Pons (tissue), 1 donor: ENCODE results near the gene TRAF7.
"Not testable (repeated sequence)": the region's sequence is repeated elsewhere in the genome, so short reads cannot be mapped to it uniquely, and the experiment has no call there.

Experiments used
- DNase-seq: peaks from one replicate; pipeline ENCODE4 v3.0.0-alpha.2; 2016; ENCODE audit warnings: low spot score

The TRAF7 gene

DNA sequence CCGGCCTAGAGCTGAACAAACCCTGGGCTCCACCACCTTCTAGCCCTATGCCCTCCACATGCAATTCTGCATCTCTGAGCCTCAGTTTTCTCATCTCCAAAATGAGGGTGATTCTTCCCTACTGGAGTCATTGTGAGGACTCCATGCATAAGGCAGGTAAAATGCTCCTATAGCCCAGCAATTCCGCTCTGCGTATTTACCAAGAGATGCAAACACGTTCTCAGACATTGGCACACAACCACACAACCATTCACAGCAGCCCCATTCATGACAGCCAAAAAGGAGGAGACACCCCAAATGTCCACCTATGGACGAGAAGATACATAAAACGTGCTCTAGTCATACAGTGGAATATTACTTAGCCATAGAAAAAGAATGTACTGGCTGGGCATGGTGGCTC, 44.7 kb downstream of the TRAF7 start:
- no peak for DNase-seq

DNA sequence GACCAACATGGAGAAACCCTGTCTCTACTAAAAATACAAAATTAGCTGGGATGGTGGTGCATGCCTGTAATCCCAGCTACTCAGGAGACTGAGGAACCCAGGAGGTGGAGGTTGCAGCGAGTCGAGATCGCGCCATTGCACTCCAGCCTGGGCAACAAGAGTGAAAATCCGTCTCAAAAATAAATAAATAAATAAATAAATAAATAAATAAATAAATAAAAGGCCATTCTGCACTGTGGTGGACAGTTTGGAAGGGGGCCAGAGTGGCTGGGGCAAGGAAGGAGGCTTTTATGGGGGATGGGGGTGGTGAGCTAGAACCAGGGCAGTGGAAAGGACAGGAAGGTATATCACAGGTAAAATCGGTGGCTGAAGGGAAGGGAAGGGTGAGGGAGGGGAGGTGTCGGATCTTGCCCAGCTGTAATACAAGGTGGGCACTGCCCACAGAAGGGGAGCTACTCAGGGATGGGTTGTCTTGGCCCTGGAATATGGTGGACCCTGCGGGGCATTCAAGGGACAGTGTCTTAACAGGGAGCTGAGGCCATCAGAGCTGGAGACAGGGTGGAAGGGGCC, 47.6 kb downstream of the TRAF7 start:
- DNase-seq = not testable (repeated sequence)

DNA sequence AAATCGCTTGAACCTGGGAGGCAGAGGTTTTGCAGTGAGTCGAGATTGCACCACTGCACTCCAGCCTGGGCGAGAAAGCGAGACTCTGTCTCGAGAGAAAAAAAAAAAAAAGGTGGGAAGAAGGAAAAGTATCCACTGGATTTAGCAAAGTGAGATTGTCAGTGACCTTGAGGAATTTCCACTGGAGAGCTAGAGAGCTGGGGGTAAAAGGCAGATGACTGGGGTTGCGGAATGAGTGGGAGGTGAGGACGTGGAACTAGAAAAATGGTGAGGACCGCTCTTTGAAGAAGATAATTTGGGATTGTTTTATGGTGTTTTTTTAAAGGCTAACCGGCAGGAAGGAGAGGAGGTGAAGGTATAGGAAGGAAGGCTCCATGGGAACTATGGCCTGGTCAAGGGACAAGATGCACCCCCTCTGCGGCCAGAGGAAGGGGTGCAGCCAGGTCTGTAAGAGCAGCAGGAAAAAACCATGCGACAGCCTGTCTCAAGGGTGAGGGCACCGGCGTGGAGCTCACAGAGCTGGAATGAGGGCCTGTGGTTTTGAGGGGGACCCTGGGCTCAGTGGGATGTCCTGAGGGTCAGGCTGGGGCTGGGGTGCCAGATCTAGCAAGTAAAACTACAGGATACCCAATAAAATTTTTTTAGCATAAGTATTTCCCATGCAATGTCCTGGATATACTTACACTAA, 49.0 kb downstream of the TRAF7 start:
- no peak for DNase-seq

DNA sequence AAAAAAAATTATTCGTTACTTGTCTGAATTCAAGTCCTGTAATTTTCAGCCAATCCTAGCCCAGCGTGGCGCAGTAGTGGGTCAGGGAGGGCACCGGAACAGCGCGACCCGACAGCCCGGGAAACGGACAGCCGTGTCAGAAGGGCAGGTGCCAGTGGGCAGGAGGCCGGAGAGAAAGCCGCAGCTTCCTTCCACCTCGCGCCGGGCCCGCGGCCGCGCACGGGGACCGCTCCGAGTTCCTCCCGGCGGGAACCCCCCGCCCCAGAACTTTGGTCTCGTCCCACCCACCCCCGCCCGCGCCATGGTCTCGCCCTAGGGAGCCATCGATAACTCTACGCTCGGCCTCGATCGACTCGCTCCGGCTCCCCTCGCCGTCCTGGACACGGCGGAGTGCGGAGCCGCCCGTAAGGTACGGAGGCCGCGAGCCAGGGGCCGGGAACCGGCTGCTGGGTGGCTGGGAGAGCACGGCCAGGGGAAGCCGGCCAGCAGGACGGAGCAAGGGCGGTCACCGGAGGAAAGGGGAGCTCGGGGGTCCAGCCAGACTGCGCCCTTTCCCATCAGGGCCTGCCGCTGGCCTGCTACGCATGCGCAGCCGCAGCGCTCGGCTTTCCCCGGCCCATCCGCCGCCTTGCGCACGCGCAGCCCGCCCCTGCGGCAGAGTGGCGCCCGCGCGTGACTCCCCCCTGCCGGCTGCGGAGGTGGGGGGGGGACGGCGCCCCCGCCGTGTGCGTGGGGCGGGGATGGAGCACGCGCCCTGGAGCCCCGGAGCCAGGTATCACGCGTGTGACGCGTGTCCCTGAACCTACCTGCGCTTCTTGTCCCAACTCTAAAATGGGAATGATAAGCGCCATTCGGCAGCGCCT, 49.8 kb downstream of the TRAF7 start, which contains the start of gene MLST8:
Gene MLST8 (plus strand): TSS at position 351 of the 863 bp plus-strand sequence. CDS start 632 bp downstream, outside the sequence.
- DNase-seq = peak; percentile 78

DNA sequence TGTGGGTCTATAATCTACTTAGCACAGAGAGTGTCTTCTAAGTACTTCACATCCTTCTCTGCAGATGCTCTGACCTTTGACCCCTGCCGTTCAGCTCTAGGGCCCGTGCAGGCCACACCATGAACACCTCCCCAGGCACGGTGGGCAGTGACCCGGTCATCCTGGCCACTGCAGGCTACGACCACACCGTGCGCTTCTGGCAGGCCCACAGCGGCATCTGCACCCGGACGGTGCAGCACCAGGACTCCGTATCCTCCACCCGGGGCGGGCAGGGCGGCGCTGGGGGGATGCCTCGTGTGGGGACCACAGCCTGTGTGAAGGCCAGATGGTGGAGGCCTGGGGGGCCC, 50.4 kb downstream of the TRAF7 start:
- DNase-seq = no peak

DNA sequence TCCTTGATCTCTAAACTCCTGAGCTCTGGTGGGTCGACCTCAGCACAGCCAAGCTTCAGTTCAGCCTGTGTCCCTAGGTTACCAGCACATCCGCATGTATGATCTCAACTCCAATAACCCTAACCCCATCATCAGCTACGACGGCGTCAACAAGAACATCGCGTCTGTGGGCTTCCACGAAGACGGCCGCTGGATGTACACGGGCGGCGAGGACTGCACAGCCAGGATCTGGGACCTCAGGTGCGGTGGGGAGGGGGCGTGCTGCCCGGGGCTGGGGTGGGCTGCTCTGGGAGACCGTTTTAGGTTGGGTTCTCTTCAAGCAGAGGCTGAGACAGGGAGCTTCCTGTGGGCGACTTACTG, 50.8 kb downstream of the TRAF7 start:
- DNase-seq = no peak

DNA sequence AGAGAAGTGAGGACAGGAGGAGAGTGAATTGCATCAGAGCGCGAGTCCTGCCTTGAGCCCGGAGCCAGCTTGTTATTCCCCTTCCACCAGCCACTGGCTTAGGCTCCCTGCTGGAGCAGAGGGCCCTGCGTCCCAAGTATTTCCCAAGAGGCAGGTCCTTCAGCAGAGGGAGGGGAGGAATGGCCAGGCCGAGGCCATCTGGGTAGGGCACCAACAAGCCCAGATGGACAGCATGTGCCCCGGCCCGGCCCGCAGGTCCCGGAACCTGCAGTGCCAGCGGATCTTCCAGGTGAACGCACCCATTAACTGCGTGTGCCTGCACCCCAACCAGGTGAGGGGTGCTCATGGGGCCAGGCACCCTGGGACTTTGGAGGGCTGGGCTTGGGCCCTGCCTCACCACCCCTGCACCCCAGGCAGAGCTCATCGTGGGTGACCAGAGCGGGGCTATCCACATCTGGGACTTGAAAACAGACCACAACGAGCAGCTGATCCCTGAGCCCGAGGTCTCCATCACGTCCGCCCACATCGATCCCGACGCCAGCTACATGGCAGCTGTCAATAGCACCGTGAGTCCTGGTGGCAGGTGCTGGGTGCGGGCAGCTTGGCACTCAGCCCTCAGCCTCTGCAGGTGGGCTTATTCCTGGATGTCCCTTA, 51.3 kb downstream of the TRAF7 start:
- DNase-seq = no peak

DNA sequence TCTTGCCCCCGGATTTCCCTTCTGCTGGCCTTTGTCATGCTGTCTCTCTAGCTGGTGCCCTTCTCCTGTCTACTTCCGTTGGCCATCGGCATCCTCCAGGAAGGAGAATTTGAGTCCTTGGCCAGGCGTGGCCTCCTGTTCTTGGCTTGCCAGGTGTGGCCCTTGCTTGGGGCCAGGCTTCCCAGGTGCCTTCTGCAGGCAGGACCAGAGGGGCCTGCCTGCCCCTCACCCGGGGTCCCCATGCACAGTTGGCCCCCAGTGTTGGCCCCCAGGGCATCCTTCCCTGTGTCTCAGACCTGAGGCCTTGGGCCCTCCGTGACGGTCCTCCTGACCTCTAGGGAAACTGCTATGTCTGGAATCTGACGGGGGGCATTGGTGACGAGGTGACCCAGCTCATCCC, 52.3 kb downstream of the TRAF7 start:
- DNase-seq = no peak

DNA sequence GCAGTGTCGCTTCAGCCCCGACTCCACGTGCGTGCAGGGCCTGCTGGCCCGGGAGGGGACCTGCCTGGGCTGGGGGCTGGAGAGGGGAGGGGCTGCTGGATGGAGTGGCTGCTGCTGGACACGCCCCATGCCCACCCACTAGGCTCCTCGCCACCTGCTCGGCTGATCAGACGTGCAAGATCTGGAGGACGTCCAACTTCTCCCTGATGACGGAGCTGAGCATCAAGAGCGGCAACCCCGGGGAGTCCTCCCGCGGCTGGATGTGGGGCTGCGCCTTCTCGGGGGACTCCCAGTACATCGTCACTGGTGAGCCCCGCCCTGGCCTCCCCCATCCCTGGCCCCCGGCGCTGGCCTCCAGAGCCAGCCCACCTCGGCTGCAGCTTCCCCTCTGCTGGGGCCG, 52.7 kb downstream of the TRAF7 start:
- DNase-seq = no peak

DNA sequence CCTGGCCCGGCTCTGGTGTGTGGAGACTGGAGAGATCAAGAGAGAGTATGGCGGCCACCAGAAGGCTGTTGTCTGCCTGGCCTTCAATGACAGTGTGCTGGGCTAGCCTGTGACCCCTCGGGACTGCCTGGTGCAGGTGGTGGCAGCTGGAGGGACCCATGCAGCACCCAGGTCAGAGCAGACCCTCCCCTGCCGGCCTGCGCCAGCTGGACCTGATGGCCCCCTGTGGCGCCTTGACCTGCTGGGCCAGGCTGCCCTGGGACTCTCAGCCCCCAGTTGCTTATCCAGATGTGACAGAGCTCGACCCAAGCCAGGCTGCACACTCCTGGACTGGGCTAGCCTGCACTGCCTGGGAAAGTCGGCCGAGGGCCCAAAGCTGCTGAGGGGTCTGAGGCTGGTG, 53.2 kb downstream of the TRAF7 start:
- DNase-seq = no peak

DNA sequence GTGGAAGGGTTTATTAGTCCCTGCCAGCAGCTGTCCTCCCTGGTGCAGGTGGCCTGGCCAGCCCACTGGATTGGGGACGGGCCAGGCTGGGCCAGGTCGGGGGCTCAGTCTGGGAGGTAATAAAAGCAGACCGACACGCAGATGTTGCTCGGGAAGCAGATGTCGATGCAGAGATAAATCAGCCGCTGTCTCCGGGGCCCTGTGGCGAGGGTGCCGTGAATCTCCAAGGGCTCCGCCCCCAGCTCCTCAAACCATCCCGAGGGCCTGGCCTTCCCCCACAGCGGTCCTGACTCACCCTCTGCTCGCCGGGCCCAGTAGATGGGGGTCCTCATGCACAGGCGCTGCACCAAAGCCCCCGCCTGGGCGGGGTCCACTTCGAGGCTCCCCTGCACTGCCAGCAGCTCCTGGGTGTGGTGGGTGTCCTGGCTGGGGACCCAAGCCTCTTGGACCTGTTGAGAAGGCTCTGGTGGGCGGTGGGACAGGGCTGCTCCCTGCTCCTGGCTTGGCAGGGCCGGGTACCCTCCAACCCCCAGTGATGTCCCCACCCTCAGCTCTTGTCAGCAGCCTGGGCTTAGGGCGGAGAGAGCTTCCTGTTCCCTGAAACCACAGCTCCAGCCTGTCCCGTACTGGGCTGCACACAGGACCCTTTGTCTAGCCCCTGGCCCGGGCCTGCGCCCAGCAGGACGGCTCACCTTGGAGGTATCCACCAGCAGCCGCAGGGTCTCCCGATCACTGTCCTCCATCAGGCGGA, 53.9 kb downstream of the TRAF7 start:
- no peak for DNase-seq

DNA sequence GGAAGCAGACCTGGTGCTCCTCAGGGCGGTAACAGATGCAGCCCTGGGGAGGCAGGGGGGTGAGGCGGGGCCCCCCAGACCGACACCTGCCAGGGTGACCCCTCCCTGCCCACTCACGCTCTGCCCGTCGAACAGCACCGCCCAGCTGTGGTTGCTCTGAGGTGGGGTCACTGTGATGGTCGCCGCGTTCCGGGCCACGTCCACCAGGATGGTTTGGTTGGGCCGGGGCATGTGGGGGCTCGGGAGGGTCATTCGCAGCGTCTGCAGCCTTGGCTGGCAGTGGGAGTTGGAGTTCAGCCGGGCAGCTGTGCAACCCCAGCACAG, 54.4 kb downstream of the TRAF7 start:
- DNase-seq = no peak

DNA sequence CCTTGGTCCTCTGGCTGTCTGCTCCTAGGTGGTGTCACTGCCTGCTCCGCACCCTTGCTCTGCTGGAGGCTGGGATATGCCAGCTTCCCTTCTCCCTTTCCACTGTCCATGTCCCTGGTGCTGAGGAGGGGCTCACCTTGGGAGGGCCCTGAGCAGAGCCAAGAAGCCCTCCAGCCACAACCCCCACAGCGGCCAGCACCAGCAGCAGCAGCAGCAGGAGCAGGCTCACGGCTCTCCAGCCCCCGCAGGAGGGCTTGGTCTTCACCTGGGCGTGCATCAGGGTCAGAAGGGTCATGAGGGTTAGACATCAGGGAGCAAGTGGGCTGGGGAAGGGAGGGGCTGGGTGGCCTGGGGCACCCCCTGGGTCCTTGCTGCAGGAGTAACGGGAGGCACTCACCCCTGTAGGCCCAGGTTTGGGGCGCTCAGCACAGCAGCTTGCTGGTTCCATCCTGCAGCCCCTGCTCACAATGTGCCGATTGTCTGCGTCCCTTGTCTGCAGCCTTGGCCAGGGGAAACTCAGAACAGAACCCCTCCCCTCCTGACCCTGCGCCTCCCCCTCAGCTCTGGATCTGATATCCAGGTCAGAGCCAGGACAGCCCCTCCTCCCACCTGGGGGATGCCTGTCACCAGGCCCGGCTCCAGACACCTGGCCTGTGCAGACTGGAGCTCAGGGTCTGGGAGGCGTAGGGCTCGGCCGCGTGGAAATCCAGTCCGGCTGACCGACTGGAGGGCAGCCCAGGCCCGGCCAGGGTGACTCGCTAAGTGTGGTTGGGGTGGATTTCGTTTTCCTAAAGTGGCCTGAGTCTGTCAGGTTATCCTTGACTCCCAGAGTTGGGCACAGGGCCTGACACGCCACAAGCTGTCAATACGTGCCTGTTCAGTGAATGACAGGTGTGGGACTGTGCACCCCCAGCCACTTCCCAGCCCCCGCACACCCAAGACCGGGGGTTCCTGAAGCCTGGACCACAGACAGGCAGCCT, 55.1 kb downstream of the TRAF7 start, which contains the start of gene BRICD5:
Gene BRICD5 (minus strand): TSS at position 478 of the 980 bp plus-strand sequence. CDS start 30 bp downstream, at position 448.
- no peak for DNase-seq

DNA sequence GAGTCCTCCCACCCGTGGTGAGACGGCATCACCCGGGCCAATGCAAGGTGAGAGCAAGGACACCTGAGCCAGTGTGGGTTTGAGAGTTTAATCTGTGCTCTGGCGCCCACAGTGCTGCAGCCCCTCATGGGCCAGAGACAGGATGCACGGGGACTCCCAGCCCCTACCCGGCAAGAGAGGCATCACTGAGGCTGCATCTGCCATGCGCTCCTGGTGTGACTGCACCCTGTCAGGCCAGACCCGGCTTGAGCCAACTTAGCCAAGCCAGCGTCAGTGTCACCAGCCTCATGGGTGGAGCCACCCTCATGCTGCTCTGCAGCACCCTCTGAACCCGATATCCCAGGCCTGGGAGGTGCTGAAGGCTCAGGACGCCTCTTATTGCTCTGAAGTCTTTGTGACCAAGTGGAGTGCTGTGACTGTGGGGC, 56.4 kb downstream of the TRAF7 start:
- no peak for DNase-seq

DNA sequence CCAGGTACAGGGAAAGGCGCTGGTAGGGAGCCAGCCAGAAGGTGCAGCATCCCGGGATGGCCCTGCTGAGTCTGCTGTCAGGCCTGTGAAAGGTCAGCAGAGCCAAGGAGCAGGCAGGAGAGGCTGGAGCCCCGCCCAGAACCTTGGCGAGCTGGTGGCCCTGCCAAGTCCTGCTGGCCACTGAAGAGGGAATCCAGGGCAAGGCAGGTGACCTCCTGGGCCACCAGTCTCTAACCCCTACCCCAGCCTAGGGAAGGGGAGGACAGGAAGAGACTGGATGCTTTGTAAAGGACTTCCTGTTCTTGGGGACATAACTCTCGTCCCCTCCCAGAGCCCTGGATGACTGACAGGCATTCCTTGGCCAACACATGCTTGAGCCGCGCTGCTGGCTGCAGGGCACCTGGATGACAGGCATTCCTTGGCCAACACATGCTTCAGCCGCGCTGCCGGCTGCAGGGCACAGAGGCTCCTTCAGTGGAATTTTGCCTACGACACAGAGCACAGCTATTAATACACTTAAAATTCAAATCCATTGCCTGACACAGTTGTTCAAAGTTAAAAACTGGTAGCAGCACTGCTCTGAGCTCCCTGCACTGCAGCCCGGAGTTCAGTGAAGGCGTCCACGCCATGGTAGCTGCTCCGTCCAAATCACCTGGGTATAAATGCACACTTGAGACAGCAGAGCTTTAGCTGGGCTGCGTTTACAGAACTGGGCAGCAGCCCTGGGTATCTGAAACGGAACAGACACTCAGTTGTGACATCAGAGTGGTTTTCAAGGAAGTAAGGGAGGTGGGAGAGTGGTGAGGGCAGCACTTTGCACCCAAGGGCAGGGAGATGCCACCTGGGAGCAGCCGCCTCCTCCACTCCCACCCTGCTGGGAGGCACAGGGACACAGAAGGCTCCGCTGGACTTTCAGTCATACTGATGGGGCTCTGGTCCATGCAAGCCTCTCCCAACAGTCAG, 57.1 kb downstream of the TRAF7 start:
- no peak for DNase-seq

DNA sequence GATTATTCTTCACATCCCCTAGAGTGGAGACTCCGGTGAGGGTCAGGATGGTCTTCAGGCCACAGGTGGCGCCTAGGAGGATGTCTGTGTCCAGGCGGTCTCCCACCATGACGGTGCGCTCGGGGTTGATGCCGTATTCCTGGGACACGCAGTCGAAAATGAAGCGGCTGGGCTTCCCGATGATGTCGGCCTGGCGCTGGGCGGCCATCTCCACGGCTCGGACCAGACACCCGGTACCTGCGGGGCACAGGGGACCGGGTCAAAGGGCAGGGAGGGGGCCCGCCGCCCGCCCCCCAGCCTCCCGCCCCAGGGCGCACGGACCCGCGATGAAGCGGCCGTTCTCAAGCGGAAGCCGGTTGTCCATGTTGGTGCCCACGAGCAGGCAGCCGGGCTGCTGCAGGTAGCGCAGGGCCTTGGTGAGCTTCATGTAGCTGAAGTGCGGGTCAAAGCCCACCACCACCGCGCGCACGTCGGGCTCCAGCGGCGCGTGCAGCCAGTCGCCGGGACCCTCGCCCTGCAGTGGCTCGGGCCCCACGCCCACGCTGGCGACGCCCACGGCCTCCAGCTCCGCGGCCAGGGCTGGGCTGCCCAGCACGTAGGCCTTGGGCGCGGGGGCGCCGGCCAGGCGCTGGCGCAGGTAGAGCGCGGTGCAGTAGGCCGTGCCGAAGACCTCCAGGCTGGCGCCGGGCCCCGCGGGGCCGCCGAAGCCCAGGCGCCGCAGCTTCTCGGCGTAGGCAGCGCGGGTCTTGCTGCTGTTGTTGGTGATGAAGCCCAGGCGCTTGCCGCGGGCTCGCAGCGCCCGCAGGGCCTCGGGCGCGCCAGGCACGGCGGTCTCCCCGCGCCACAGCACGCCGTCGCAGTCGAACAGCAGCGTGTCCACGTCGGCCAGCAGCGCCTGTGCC, 58.5 kb downstream of the TRAF7 start:
- DNase-seq = no peak

DNA sequence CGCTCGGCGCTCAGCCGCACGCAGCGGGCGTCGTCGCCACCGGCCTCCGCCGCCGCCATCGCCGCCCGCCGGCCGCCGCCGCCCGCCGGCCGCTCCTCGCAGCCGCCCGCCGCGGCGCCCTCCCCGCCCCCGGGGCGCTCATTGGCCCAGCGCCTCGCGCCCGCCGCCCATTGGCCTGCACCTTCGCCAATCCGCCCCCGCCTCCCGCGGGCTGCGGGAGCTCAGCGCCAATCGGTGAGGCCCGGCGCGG, 59.1 kb downstream of the TRAF7 start, which contains the start of gene PGP:
Gene PGP (minus strand): TSS at position 122 of the 250 bp plus-strand sequence. CDS start 63 bp downstream, at position 59.
- DNase-seq = no peak

DNA sequence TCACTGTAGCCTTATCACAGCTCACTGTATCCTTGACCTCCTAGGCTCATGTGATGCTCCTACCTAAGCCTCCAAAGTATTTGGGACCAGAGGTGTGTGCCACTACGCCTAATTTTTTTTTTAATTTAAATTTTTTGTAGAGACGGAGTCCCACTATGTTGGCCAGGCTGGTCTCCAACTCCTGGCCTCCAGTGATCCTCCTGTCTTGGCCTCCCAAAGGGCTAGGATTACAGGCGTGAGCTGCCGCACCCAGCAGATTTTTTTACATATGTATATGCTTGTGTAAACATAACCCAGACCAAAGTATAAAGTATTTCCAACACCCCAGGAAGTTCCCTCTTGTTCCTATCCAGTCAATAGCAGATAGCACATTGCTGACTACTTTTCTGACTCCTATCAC, 60.7 kb downstream of the TRAF7 start:
- DNase-seq = no peak
